Keratinocyte (primary cell): ENCODE data around the gene PEX11A.

Experiments
- EZH2 ChIP-seq: IDR thresholded peaks from one replicate; pipeline ENCODE4 v1.6.1; 2012; ENCODE audit warnings: inconsistent platforms, mild to moderate bottlenecking, low read length, moderate library complexity
- TF ChIP-seq, protein P1 (sequence below), 3 experiments: IDR thresholded peaks in 1 of 3; conservative IDR thresholded peaks in 1 of 3; optimal IDR thresholded peaks in 1 of 3; 2 replicates in 2 of 3; 3 replicates in 1 of 3; pipeline versions ENCODE3 to v1.5.1; 2011; ENCODE audit warnings: low read length in 3 of 3, mild to moderate bottlenecking in 3 of 3, moderate library complexity in 2 of 3, control low read depth in 1 of 3, inconsistent platforms in 1 of 3; ENCODE audit not compliant: insufficient read depth in 2 of 3; ENCODE audit errors: extremely low read depth in 1 of 3

DNA sequence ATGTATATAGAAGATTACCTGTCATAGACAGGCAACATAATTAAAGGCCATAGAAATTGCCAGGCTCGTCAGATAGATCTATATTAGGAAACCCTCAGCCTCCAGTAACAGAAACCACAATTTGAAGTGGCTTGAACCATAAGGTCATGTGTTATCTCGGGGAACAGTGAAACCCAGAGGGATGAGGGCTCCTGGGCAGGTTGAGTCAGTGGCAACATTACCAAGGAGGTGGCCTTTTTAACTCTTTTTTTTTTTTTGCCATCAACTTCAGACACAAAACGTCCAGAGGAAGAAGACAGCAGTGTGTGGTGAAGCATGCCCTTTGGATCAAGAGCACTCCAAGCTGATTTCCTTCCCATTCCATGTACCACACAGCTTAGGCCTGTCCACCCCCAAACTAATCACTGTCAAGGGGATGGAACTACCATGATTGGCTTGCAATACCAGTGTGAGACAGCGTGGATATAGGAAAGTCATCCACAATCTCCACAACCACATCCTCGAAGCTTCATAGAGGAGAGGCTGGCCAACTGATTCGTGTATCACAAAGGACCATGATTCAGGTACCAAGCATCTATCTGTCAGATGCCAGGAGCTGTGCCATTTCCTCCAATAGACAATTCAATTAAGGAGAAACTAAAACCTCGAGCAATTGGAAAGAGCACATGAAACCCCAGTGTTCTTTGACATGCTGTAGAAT lies 34.3 kb downstream of the PEX11A start:
- TF ChIP-seq, protein P1, sequence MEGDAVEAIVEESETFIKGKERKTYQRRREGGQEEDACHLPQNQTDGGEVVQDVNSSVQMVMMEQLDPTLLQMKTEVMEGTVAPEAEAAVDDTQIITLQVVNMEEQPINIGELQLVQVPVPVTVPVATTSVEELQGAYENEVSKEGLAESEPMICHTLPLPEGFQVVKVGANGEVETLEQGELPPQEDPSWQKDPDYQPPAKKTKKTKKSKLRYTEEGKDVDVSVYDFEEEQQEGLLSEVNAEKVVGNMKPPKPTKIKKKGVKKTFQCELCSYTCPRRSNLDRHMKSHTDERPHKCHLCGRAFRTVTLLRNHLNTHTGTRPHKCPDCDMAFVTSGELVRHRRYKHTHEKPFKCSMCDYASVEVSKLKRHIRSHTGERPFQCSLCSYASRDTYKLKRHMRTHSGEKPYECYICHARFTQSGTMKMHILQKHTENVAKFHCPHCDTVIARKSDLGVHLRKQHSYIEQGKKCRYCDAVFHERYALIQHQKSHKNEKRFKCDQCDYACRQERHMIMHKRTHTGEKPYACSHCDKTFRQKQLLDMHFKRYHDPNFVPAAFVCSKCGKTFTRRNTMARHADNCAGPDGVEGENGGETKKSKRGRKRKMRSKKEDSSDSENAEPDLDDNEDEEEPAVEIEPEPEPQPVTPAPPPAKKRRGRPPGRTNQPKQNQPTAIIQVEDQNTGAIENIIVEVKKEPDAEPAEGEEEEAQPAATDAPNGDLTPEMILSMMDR (optimal IDR thresholded peaks at IDR 0.05 in 1 of 3, IDR thresholded peaks at IDR 0.05 in 1 of 3, conservative IDR thresholded peaks at IDR 0.05 in 1 of 3; ENCODE audit: extremely low read depth in 1 of 3, insufficient read depth in 2 of 3, low read length in 3 of 3): no peak
- TF ChIP-seq EZH2: no peak
